Neuronal stem cell (in vitro differentiated cells): ENCODE measurements around the gene MAB21L4.

Source experiments
- DNase-seq: peaks from one replicate; pipeline ENCODE4 v3.0.0-alpha.2; 2013; ENCODE audit warnings: low spot score
- H2AFZ ChIP-seq: one replicate; pipeline ENCODE4 v1.6.1; 2013; ENCODE audit warnings: mild to moderate bottlenecking, low read length, inconsistent platforms
- H2AK5ac ChIP-seq: 2 replicates; pipeline ENCODE4 v1.6.1; 2013; ENCODE audit warnings: low read depth, mild to moderate bottlenecking, inconsistent platforms, low read length, moderate library complexity, mixed read lengths
- H2BK120ac ChIP-seq: 2 replicates; pipeline ENCODE4 v1.6.1; 2013; ENCODE audit warnings: low read depth, mild to moderate bottlenecking, inconsistent platforms, low read length, moderate library complexity, mixed read lengths
- H2BK12ac ChIP-seq: one replicate; pipeline ENCODE4 v1.6.1; 2013; ENCODE audit warnings: low read length, inconsistent platforms
- H2BK15ac ChIP-seq: 2 replicates; pipeline ENCODE4 v1.6.1; 2013; ENCODE audit warnings: mild to moderate bottlenecking, low read length, inconsistent platforms, mixed read lengths
- H2BK5ac ChIP-seq: one replicate; pipeline ENCODE4 v1.6.1; 2013; ENCODE audit warnings: inconsistent platforms, mild to moderate bottlenecking, low read length, moderate library complexity
- H3K14ac ChIP-seq: one replicate; pipeline ENCODE4 v1.6.1; 2013; ENCODE audit warnings: low read length, inconsistent platforms
- H3K18ac ChIP-seq: 2 replicates; pipeline ENCODE4 v1.6.1; 2013; ENCODE audit warnings: low read length, inconsistent platforms
- H3K23ac ChIP-seq: 2 replicates; pipeline ENCODE4 v1.6.1; 2013; ENCODE audit warnings: low read depth, mild to moderate bottlenecking, mixed read lengths, low read length, inconsistent platforms; ENCODE audit not compliant: poor library complexity
- H3K27ac ChIP-seq: replicated peaks from 3 replicates; pipeline ENCODE4 v1.5.1; 2013; ENCODE audit warnings: low read length, inconsistent platforms
- H3K27me3 ChIP-seq, 3 experiments: 2 replicates each; pipeline ENCODE4 v1.6.1; 2013; ENCODE audit warnings: low read length in 3 of 3, mild to moderate bottlenecking in 2 of 3, inconsistent platforms in 1 of 3, low read depth in 1 of 3, mixed read lengths in 1 of 3, moderate library complexity in 1 of 3; ENCODE audit not compliant: control insufficient read depth in 3 of 3, insufficient read depth in 3 of 3
- H3K36me3 ChIP-seq, 2 donors: replicated peaks in 1 of 2; 2 replicates each; pipeline ENCODE4 v1.6.1; 2013; ENCODE audit warnings: low read length in 2 of 2; ENCODE audit not compliant: control insufficient read depth in 2 of 2, insufficient read depth in 2 of 2
- H3K4ac ChIP-seq: 2 replicates; pipeline ENCODE4 v1.6.1; 2013; ENCODE audit warnings: inconsistent platforms, mild to moderate bottlenecking, low read length, moderate library complexity
- H3K4me1 ChIP-seq, 2 donors: 1 replicate in 1 of 2; 2 replicates in 1 of 2; pipeline ENCODE4 v1.6.1; 2013; ENCODE audit warnings: low read length in 2 of 2, low read depth in 1 of 2; ENCODE audit not compliant: control insufficient read depth in 2 of 2, insufficient read depth in 1 of 2
- H3K4me2 ChIP-seq: one replicate; pipeline ENCODE4 v1.6.1; 2013; ENCODE audit warnings: mild to moderate bottlenecking, low read length, inconsistent platforms; ENCODE audit not compliant: insufficient read depth, poor library complexity, severe bottlenecking
- H3K4me3 ChIP-seq, 2 donors: 2 replicates each; pipeline ENCODE4 v1.5.1; 2013; ENCODE audit warnings: low read length in 2 of 2, mild to moderate bottlenecking in 2 of 2, inconsistent platforms in 1 of 2, moderate library complexity in 1 of 2
- H3K79me1 ChIP-seq: one replicate; pipeline ENCODE4 v1.6.1; 2013; ENCODE audit warnings: low read depth, mild to moderate bottlenecking, inconsistent platforms, low read length, moderate library complexity
- H3K9ac ChIP-seq: one replicate; pipeline ENCODE4 v1.6.1; 2013; ENCODE audit warnings: mild to moderate bottlenecking, low read depth, low read length, inconsistent platforms; ENCODE audit not compliant: poor library complexity
- H3K9me3 ChIP-seq, 2 donors: replicated peaks in 1 of 2; 2 replicates each; pipeline versions ENCODE3 to v1.6.1; 2013; ENCODE audit warnings: low read length in 2 of 2, mild to moderate bottlenecking in 2 of 2, inconsistent platforms in 1 of 2, low read depth in 1 of 2, mixed read lengths in 1 of 2, moderate library complexity in 1 of 2; ENCODE audit not compliant: control insufficient read depth in 2 of 2, insufficient read depth in 1 of 2
- H4K8ac ChIP-seq: one replicate; pipeline ENCODE4 v1.6.1; 2013; ENCODE audit warnings: low read depth, mild to moderate bottlenecking, inconsistent platforms, low read length, moderate library complexity
- H4K91ac ChIP-seq: one replicate; pipeline ENCODE4 v1.6.1; 2013; ENCODE audit warnings: low read length, low read depth, mild to moderate bottlenecking, inconsistent platforms; ENCODE audit not compliant: poor library complexity
- WGBS, 2 donors: extraction: QIAGEN DNeasy Blood & Tissue Kit; methylation state at CpG; one replicate each; pipeline ENCODE4 v1.1.7; 2013; ENCODE audit warnings: missing lambda C conversion rate in 2 of 2, mixed read lengths in 1 of 2; ENCODE audit not compliant: insufficient read length in 2 of 2, insufficient replicate concordance in 1 of 2; ENCODE audit errors: extremely low coverage in 2 of 2; 5-methylcytosine and 5-hydroxymethylcytosine counted together

The MAB21L4 gene

DNA sequence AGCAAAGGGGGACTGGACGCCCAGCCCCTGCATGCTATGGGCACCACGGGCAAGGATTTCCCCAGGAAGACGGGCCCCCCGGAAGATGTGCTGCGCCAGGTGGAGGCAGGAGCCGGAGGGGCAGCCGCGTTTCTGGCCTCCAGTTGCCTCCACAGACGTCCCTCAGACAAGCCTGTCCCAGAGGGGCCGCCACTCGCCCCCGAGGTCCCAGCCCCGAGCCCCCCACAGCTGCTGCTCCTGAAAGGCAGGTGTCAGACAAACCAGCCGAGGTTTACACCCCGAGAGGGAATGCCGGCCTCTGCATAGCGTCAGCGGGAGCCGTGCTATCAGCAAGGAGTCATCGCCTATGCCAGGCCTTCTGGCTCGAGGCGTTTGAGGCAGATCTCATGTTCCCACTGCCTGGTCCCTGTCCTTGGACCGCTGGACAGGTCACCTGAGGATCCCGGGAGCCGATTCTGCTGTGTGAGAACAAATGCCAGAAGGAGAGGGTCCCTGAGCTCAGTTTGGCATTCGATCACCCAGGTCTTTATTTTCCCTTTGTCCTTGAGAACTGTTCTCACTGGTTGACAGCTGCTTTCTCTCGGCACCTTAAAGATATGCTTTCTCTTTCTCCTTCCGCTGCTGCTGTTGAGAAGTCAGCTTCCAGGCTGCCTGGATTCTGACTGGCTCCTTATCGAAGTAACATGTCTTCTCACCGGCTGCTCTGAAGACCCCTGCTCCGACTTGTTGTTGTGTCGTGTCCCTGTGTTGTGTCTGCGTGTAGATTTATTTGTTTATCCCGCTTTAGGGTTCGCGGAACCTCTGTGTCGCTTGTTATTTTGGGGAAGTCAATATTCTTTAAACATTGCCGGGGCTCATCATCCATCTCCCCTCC, 30.8 kb upstream of the MAB21L4 start:
- Histone ChIP-seq H3K4ac (no peak overlapping the region), H3K27me3 (peaks cover 0 to 43% (median 0%) of the 10 kb centered on the region in 3 experiments), H2BK15ac (no peak overlapping the region), H2BK12ac (no peak overlapping the region), H3K4me2 (no peak overlapping the region), H3K9ac (no peak overlapping the region), H3K9me3 (no peaks in the 10 kb centered on the region), H3K23ac (peak overlapping the region; percentile 6), H4K91ac (no peak overlapping the region), H2BK120ac (no peak overlapping the region), H3K4me1 (peaks cover 0 to 2% of the 10 kb centered on the region in 2 donors), H3K4me3 (no peak overlapping the region), H3K36me3 (no peaks in the 10 kb centered on the region), H4K8ac (no peak overlapping the region), H2BK5ac (no peak overlapping the region), H2AK5ac (no peak overlapping the region), H3K79me1 (peaks cover 2% of the 10 kb centered on the region), H3K14ac (no peak overlapping the region), H3K18ac (no peak overlapping the region), H2AFZ (no peak overlapping the region), H3K27ac (no peak overlapping the region)
- DNase-seq, result no peak
- WGBS, 2 donors, result no CpG with 5 or more reads among the region's 38 CpGs

DNA sequence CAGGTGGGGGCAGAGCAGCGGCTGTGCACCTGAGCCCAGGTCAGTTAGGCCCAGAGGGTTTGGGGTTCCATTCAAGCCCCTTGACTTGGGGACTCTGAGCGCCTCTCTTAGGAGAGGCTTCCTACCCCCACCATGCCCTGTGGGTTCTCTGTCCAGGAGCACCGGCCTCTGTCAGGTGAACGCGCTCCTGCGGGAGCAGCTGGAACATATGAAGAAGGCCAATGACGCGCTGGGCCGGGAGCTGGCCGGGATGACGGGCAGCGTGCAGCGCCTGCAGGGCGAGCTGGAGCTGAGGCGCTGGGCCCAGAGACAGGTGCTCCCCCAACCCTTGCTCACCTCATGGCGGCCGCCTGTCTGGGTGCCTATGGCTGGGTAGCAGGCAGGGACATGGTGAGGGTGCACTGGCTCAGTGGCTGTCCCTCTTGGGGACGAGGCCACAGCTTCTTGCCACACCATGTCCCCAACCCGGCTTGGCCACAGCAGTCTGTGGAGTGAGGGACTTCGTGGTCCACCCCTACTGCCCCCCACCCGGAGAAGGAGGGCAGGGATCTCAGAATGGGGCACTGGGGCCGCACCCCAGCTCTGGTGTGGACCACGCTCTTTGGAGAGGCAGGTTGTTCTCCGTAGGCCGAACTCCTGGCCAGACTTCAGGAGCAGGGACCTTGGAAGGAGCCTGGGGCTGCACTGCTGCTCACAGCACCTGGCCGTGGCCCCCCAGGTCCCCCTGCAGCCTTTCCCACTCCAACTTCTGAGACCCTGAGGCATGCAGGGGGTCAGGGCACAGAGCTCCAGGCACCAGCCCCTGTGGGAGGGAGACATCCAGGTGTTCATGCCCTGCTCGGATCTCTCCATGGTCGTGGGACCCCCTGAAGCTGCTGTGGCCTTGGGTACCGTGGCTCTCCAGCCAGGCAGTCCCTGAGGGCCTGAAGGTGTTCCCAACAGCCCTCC, 29.9 kb upstream of the MAB21L4 start:
- H2BK15ac ChIP-seq, result peak overlapping the region; percentile 49
- H3K4me2 ChIP-seq, result no peak overlapping the region
- no peak overlapping the region for H3K9ac ChIP-seq
- no peak overlapping the region for H4K91ac ChIP-seq
- H3K4me3 ChIP-seq, result no peak overlapping the region
- H3K4me1 ChIP-seq, result peaks cover 0 to 2% of the 10 kb centered on the region in 2 donors
- no CpG with 5 or more reads among the region's 29 CpGs for WGBS, 2 donors
- H4K8ac ChIP-seq, result no peak overlapping the region
- H3K4ac ChIP-seq, result no peak overlapping the region
- no peak overlapping the region for H2AFZ ChIP-seq
- peak overlapping the region; percentile 7 for H3K18ac ChIP-seq
- no peak overlapping the region for H2AK5ac ChIP-seq
- no peaks in the 10 kb centered on the region for H3K9me3 ChIP-seq
- peak overlapping the region; percentile 6 for H3K23ac ChIP-seq
- H3K36me3 ChIP-seq, result no peaks in the 10 kb centered on the region
- H3K79me1 ChIP-seq, result peaks cover 2% of the 10 kb centered on the region
- no peak overlapping the region for H2BK5ac ChIP-seq
- H3K27ac ChIP-seq, result no peak overlapping the region
- peaks cover 0 to 34% (median 0%) of the 10 kb centered on the region in 3 experiments for H3K27me3 ChIP-seq
- no peak overlapping the region for H2BK120ac ChIP-seq
- DNase-seq, result no peak
- no peak overlapping the region for H3K14ac ChIP-seq
- peak overlapping the region; percentile 22 for H2BK12ac ChIP-seq

DNA sequence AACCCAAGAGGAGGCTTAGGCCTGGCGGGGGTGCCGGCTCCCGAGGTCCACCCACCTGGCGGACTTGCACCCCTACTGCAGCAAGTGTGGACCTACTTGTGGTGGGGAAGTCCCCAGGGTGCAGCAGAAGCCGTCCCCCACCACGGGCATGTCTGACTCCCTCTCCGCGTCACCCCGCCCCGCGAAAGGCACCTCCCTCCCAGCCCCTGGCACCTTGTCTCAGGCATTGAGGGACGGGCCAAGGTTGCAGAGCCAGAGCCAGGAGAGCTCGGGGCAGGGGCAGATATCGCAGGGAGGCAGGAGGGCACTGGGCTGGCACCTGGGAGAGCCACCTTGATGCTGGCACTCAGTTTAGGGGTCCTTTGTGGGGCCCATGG, 29.2 kb upstream of the MAB21L4 start:
- no peak for DNase-seq
- H3K4me1 ChIP-seq, result peaks cover 0 to 2% of the 10 kb centered on the region in 2 donors
- no peak overlapping the region for H2BK15ac ChIP-seq
- peaks cover 2% of the 10 kb centered on the region for H3K79me1 ChIP-seq
- no peaks in the 10 kb centered on the region for H3K9me3 ChIP-seq
- no peak overlapping the region for H3K14ac ChIP-seq
- H3K9ac ChIP-seq, result peak overlapping the region; percentile 44
- WGBS, 2 donors, result no CpG with 5 or more reads among the region's 14 CpGs
- no peak overlapping the region for H4K8ac ChIP-seq
- no peak overlapping the region for H3K4me3 ChIP-seq
- peak overlapping the region; percentile 22 for H2BK12ac ChIP-seq
- no peak overlapping the region for H2AK5ac ChIP-seq
- no peak overlapping the region for H2BK5ac ChIP-seq
- H3K36me3 ChIP-seq, result no peaks in the 10 kb centered on the region
- H2AFZ ChIP-seq, result no peak overlapping the region
- H3K4ac ChIP-seq, result no peak overlapping the region
- no peak overlapping the region for H2BK120ac ChIP-seq
- H3K4me2 ChIP-seq, result no peak overlapping the region
- H3K18ac ChIP-seq, result peak overlapping the region; percentile 76
- H3K23ac ChIP-seq, result no peak overlapping the region
- H4K91ac ChIP-seq, result no peak overlapping the region
- peaks cover 0 to 34% (median 0%) of the 10 kb centered on the region in 3 experiments for H3K27me3 ChIP-seq
- H3K27ac ChIP-seq, result no peak overlapping the region
